ENCODE data around the gene HDAC11. TPM values are rescaled to one million over a fixed set of nuclear protein-coding genes. Genes with fewer than 3 reads are reported as not detected.

Gene HDAC11
- polyA plus RNA-seq, 10 donors, result 11.6 to 18.0 (median 13.6) TPM

- DNase-seq, result no peak
Measured at GRCh38 chr3:13540297-13540995, 60.3 kb downstream of the HDAC11 start.

- DNase-seq, result no peak
Measured at GRCh38 chr3:13541691-13542090, 61.6 kb downstream of the HDAC11 start.

- no peak for DNase-seq
Measured at GRCh38 chr3:13542142-13542541, 62.0 kb downstream of the HDAC11 start.

GRCh38 chr3:13543253-13543652 lies 63.1 kb downstream of the HDAC11 start:
- peak; percentile 59 to 79 (median 68) for DNase-seq

GRCh38 chr3:13544293-13544831 lies 64.3 kb downstream of the HDAC11 start:
- peak in 1 of 3 donors; percentile 77 for DNase-seq

GRCh38 chr3:13544951-13545651 lies 65.0 kb downstream of the HDAC11 start:
- no peak for DNase-seq

GRCh38 chr3:13545952-13546454 lies 65.9 kb downstream of the HDAC11 start:
- DNase-seq, result no peak

GRCh38 chr3:13546667-13547171 lies 66.6 kb downstream of the HDAC11 start:
- DNase-seq, result peak in 2 of 3 donors; percentile 37 to 72

- DNase-seq, result no peak
Measured at GRCh38 chr3:13547591-13548371, 67.7 kb downstream of the HDAC11 start.

- peak; percentile 52 to 84 (median 70) for DNase-seq
Measured at GRCh38 chr3:13548696-13549622, 68.9 kb downstream of the HDAC11 start, which contains the start of gene FBLN2. TSS of gene FBLN2 (plus strand) at chr3:13549125. CDS start at chr3:13570356, 21,231 bp downstream.

GRCh38 chr3:13549623-13550422 lies 69.7 kb downstream of the HDAC11 start:
- peak in 1 of 3 donors; percentile 61 for DNase-seq

GRCh38 chr3:13550423-13550690 lies 70.3 kb downstream of the HDAC11 start:
- no peak for DNase-seq

- no peak for DNase-seq
Measured at GRCh38 chr3:13550791-13551360, 70.8 kb downstream of the HDAC11 start.

- no peak for DNase-seq
Measured at GRCh38 chr3:13552857-13553652, 72.9 kb downstream of the HDAC11 start.

- no peak for DNase-seq
Measured at GRCh38 chr3:13553686-13554085, 73.6 kb downstream of the HDAC11 start.

- no peak for DNase-seq
Measured at GRCh38 chr3:13555753-13556152, 75.6 kb downstream of the HDAC11 start.

All from muscle of back (tissue), 11 donors.